Karpas-422 (cell line): ENCODE measurements around the gene CACNA1C. TPM values are rescaled to one million over a fixed set of nuclear protein-coding genes. Genes with fewer than 3 reads are reported as not detected.

Source experiments
- DNase-seq: peaks from one replicate; pipeline ENCODE4 v3.0.0-alpha.2; 2015
- H2AFZ ChIP-seq: fragments of 200-600 bp; sonication (generic); 2 replicates; pipeline ENCODE4 v1.6.1; 2014; ENCODE audit warnings: antibody characterized with exemption, low read length, mixed read lengths
- H3K27ac ChIP-seq: fragments of 200-600 bp; sonication (generic); 2 replicates; pipeline ENCODE4 v1.5.1; 2014; ENCODE audit warnings: mild to moderate bottlenecking, low read length, moderate library complexity
- H3K27me3 ChIP-seq: fragments of 200-600 bp; sonication (generic); 2 replicates; pipeline ENCODE4 v1.6.1; 2014; ENCODE audit warnings: low read length, mixed read lengths
- H3K36me3 ChIP-seq: fragments of 200-600 bp; sonication (generic); 2 replicates; pipeline ENCODE4 v1.6.1; 2014; ENCODE audit warnings: low read length, mixed read lengths; ENCODE audit not compliant: insufficient read depth
- H3K4me1 ChIP-seq: fragments of 200-600 bp; sonication (generic); 2 replicates; pipeline ENCODE4 v1.6.1; 2014; ENCODE audit warnings: mild to moderate bottlenecking, low read length, mixed read lengths
- H3K4me2 ChIP-seq: fragments of 200-600 bp; sonication (generic); 2 replicates; pipeline ENCODE4 v1.6.1; 2014; ENCODE audit warnings: low read length, low read depth, mild to moderate bottlenecking; ENCODE audit not compliant: poor library complexity, severe bottlenecking
- H3K4me3 ChIP-seq: fragments of 200-600 bp; sonication (generic); 2 replicates; pipeline ENCODE4 v1.5.1; 2014; ENCODE audit warnings: mild to moderate bottlenecking, antibody characterized with exemption, low read length, mixed read lengths
- H3K79me2 ChIP-seq: fragments of 200-600 bp; sonication (generic); 2 replicates; pipeline ENCODE4 v1.6.1; 2014; ENCODE audit warnings: mild to moderate bottlenecking, low read length, mixed read lengths
- H3K9ac ChIP-seq: fragments of 200-600 bp; sonication (generic); 2 replicates; pipeline ENCODE4 v1.6.0; 2014; ENCODE audit warnings: low read length
- H3K9me2 ChIP-seq: fragments of 200-600 bp; sonication (generic), shearing (Covaris generic); replicated peaks from 2 replicates; pipeline ENCODE4 v1.6.0; 2014; ENCODE audit warnings: mild to moderate bottlenecking, low read length, moderate library complexity; ENCODE audit not compliant: insufficient read depth
- H3K9me3 ChIP-seq: fragments of 300-700, 200-600 bp; sonication (generic); 2 replicates; pipeline ENCODE4 v1.6.1; 2014; ENCODE audit warnings: low read length, mixed read lengths
- H4K20me1 ChIP-seq: fragments of 200-600 bp; sonication (generic); 2 replicates; pipeline ENCODE4 v1.6.1; 2014; ENCODE audit warnings: mild to moderate bottlenecking, antibody characterized with exemption, low read length, low read depth; ENCODE audit not compliant: insufficient read depth
- total RNA-seq: library from RNA; depleted of rRNA; stranded (reverse); fragments of >200 nt; shearing (Covaris generic); gene quantifications from 2 replicates; pipeline ENCODE4 v1.2.3, GENCODE V29; 2014; ENCODE audit warnings: low replicate concordance

The CACNA1C gene
- total RNA-seq, 1 experiment from 2014 or later: 0.11 TPM

- Histone ChIP-seq H3K9me3 (no peaks in the 10 kb centered on the region), H3K27me3 (no peaks in the 10 kb centered on the region), H3K9me2 (no peaks in the 10 kb centered on the region), H2AFZ (no peak overlapping the region), H3K79me2 (no peaks in the 10 kb centered on the region), H3K4me3 (no peak overlapping the region), H3K4me2 (no peak overlapping the region), H3K9ac (no peak overlapping the region), H3K27ac (no peak overlapping the region), H4K20me1 (no peaks in the 10 kb centered on the region), H3K4me1 (no peaks in the 10 kb centered on the region), H3K36me3 (no peaks in the 10 kb centered on the region)
- no peak for DNase-seq
These were observed 23.4 kb downstream of the CACNA1C start for GRCh38 chr12:2076196-2076570.

- H3K27me3 ChIP-seq: no peaks in the 10 kb centered on the region
- H3K79me2 ChIP-seq: no peaks in the 10 kb centered on the region
- no peak for DNase-seq
- no peaks in the 10 kb centered on the region for H4K20me1 ChIP-seq
- no peaks in the 10 kb centered on the region for H3K36me3 ChIP-seq
- no peaks in the 10 kb centered on the region for H3K4me1 ChIP-seq
- no peak overlapping the region for H3K4me2 ChIP-seq
- H3K9ac ChIP-seq: no peak overlapping the region
- H3K27ac ChIP-seq: no peak overlapping the region
- H3K4me3 ChIP-seq: no peak overlapping the region
- H3K9me3 ChIP-seq: no peaks in the 10 kb centered on the region
- no peak overlapping the region for H2AFZ ChIP-seq
- no peaks in the 10 kb centered on the region for H3K9me2 ChIP-seq
These were observed 23.9 kb downstream of the CACNA1C start for GRCh38 chr12:2076728-2077127.

- no peaks in the 10 kb centered on the region for H3K36me3 ChIP-seq
- H3K9me3 ChIP-seq: no peaks in the 10 kb centered on the region
- no peaks in the 10 kb centered on the region for H3K9me2 ChIP-seq
- no peak overlapping the region for H2AFZ ChIP-seq
- H3K27me3 ChIP-seq: no peaks in the 10 kb centered on the region
- H4K20me1 ChIP-seq: no peaks in the 10 kb centered on the region
- no peak for DNase-seq
- H3K4me3 ChIP-seq: no peak overlapping the region
- no peaks in the 10 kb centered on the region for H3K79me2 ChIP-seq
- H3K9ac ChIP-seq: no peak overlapping the region
- H3K27ac ChIP-seq: no peak overlapping the region
- no peak overlapping the region for H3K4me2 ChIP-seq
- H3K4me1 ChIP-seq: no peaks in the 10 kb centered on the region
These were observed 27.8 kb downstream of the CACNA1C start for GRCh38 chr12:2080604-2081003.

GRCh38 chr12:2082321-2082720, 29.5 kb downstream of the CACNA1C start:
- Histone ChIP-seq H3K36me3 (no peaks in the 10 kb centered on the region), H3K4me1 (no peaks in the 10 kb centered on the region), H3K4me2 (no peak overlapping the region), H3K27ac (no peak overlapping the region), H3K9me2 (no peaks in the 10 kb centered on the region), H3K9me3 (no peaks in the 10 kb centered on the region), H3K9ac (no peak overlapping the region), H3K27me3 (no peaks in the 10 kb centered on the region), H4K20me1 (no peaks in the 10 kb centered on the region), H3K4me3 (no peak overlapping the region), H2AFZ (no peak overlapping the region), H3K79me2 (no peaks in the 10 kb centered on the region)
- no peak for DNase-seq

GRCh38 chr12:2083008-2083407, 30.2 kb downstream of the CACNA1C start:
- Histone ChIP-seq H3K79me2 (no peaks in the 10 kb centered on the region), H3K4me3 (no peak overlapping the region), H3K4me1 (no peaks in the 10 kb centered on the region), H3K9me3 (no peaks in the 10 kb centered on the region), H3K27me3 (no peaks in the 10 kb centered on the region), H3K36me3 (no peaks in the 10 kb centered on the region), H4K20me1 (no peaks in the 10 kb centered on the region), H3K9ac (no peak overlapping the region), H2AFZ (no peak overlapping the region), H3K27ac (no peak overlapping the region), H3K9me2 (no peaks in the 10 kb centered on the region), H3K4me2 (no peak overlapping the region)
- no peak for DNase-seq

- Histone ChIP-seq H3K79me2 (no peaks in the 10 kb centered on the region), H3K9me3 (no peaks in the 10 kb centered on the region), H3K4me3 (no peak overlapping the region), H4K20me1 (no peaks in the 10 kb centered on the region), H3K27me3 (no peaks in the 10 kb centered on the region), H3K9ac (no peak overlapping the region), H2AFZ (no peak overlapping the region), H3K36me3 (no peaks in the 10 kb centered on the region), H3K9me2 (no peaks in the 10 kb centered on the region), H3K4me2 (no peak overlapping the region), H3K27ac (no peak overlapping the region), H3K4me1 (no peaks in the 10 kb centered on the region)
- DNase-seq: no peak
These were observed 30.8 kb downstream of the CACNA1C start for GRCh38 chr12:2083561-2083960.

- Histone ChIP-seq H3K9me3 (no peaks in the 10 kb centered on the region), H3K4me2 (no peak overlapping the region), H3K27me3 (no peaks in the 10 kb centered on the region), H2AFZ (no peak overlapping the region), H3K27ac (no peak overlapping the region), H3K79me2 (no peaks in the 10 kb centered on the region), H3K4me1 (no peaks in the 10 kb centered on the region), H3K36me3 (no peaks in the 10 kb centered on the region), H3K9ac (no peak overlapping the region), H4K20me1 (no peaks in the 10 kb centered on the region), H3K9me2 (no peaks in the 10 kb centered on the region), H3K4me3 (no peak overlapping the region)
- no peak for DNase-seq
These were observed 31.9 kb downstream of the CACNA1C start for GRCh38 chr12:2084553-2085296.

- H3K9me3 ChIP-seq: no peaks in the 10 kb centered on the region
- no peaks in the 10 kb centered on the region for H4K20me1 ChIP-seq
- H3K4me3 ChIP-seq: no peak overlapping the region
- H3K9me2 ChIP-seq: no peaks in the 10 kb centered on the region
- no peaks in the 10 kb centered on the region for H3K4me1 ChIP-seq
- H3K9ac ChIP-seq: no peak overlapping the region
- no peak overlapping the region for H3K27ac ChIP-seq
- H3K36me3 ChIP-seq: no peaks in the 10 kb centered on the region
- no peak overlapping the region for H3K4me2 ChIP-seq
- H3K79me2 ChIP-seq: no peaks in the 10 kb centered on the region
- DNase-seq: no peak
- H2AFZ ChIP-seq: no peak overlapping the region
- no peaks in the 10 kb centered on the region for H3K27me3 ChIP-seq
These were observed 39.6 kb downstream of the CACNA1C start for GRCh38 chr12:2092354-2092753.
